Astrocyte (in vitro differentiated cells and primary cell): ENCODE results near the gene IL20RB. TPM values are rescaled to one million over a fixed set of nuclear protein-coding genes. Genes with fewer than 3 reads are reported as not detected.

Source experiments
- DNase-seq: peaks from one replicate; pipeline ENCODE4 v3.0.0-alpha.2; 2010; ENCODE audit warnings: low read depth
- FAIRE-seq: peaks from 2 replicates; lab custom pipeline; 2011; peaks lifted over from hg19 to GRCh38; lab: Jason Lieb, UNC
- H2AFZ ChIP-seq: 2 replicates; pipeline ENCODE4 v1.6.0; 2012; ENCODE audit warnings: low read depth, low read length, inconsistent platforms
- H3K27ac ChIP-seq: 2 replicates; pipeline ENCODE4 v1.5.1; 2011; ENCODE audit warnings: low read depth, low read length, inconsistent platforms
- H3K27me3 ChIP-seq: 2 replicates; pipeline ENCODE4 v1.6.0; 2011; ENCODE audit warnings: low read length, inconsistent platforms; ENCODE audit not compliant: insufficient read depth
- H3K36me3 ChIP-seq: 2 replicates; pipeline ENCODE4 v1.5.1; 2011; ENCODE audit warnings: low read length, inconsistent platforms; ENCODE audit not compliant: insufficient read depth
- H3K4me1 ChIP-seq: 2 replicates; pipeline ENCODE4 v1.5.1; 2011; ENCODE audit warnings: low read length, inconsistent platforms; ENCODE audit not compliant: insufficient read depth
- H3K4me2 ChIP-seq: 2 replicates; pipeline ENCODE4 v1.6.0; 2012; ENCODE audit warnings: low read length, inconsistent platforms
- H3K4me3 ChIP-seq: 2 replicates; pipeline ENCODE4 v1.5.1; 2011; ENCODE audit warnings: low read depth, mild to moderate bottlenecking, low read length, inconsistent platforms; ENCODE audit not compliant: insufficient read depth
- H3K79me2 ChIP-seq: 2 replicates; pipeline ENCODE4 v1.6.0; 2012; ENCODE audit warnings: mild to moderate bottlenecking, low read length, inconsistent platforms; ENCODE audit not compliant: insufficient read depth
- H3K9ac ChIP-seq: 2 replicates; pipeline ENCODE4 v1.6.0; 2012; ENCODE audit warnings: mild to moderate bottlenecking, low read length, inconsistent platforms
- H3K9me3 ChIP-seq: 2 replicates; pipeline ENCODE4 v1.5.1; 2012; ENCODE audit warnings: low read depth, mild to moderate bottlenecking, low read length, inconsistent platforms; ENCODE audit not compliant: insufficient read depth
- H4K20me1 ChIP-seq: 2 replicates; pipeline ENCODE4 v1.6.0; 2012; ENCODE audit warnings: low read length, inconsistent platforms; ENCODE audit not compliant: insufficient read depth
- H3K27ac Mint-ChIP-seq: one replicate; pipeline ENCODE4 v1.8.0; 2021; ENCODE audit warnings: mild to moderate bottlenecking, mixed read lengths; ENCODE audit not compliant: unreplicated experiment
- H3K27me3 Mint-ChIP-seq: one replicate; pipeline ENCODE4 v1.8.0; 2021; ENCODE audit warnings: low read depth, mixed read lengths; ENCODE audit not compliant: unreplicated experiment
- H3K36me3 Mint-ChIP-seq: one replicate; pipeline ENCODE4 v1.8.0; 2021; ENCODE audit warnings: low read depth, mixed read lengths; ENCODE audit not compliant: unreplicated experiment
- H3K4me1 Mint-ChIP-seq: one replicate; pipeline ENCODE4 v1.8.0; 2021; ENCODE audit warnings: low read depth, mixed read lengths; ENCODE audit not compliant: unreplicated experiment
- H3K4me3 Mint-ChIP-seq: one replicate; pipeline ENCODE4 v1.8.0; 2021; ENCODE audit warnings: mild to moderate bottlenecking, moderate library complexity, mixed read lengths; ENCODE audit not compliant: unreplicated experiment
- H3K9me3 Mint-ChIP-seq: one replicate; pipeline ENCODE4 v1.8.0; 2021; ENCODE audit warnings: mild to moderate bottlenecking, mixed read lengths; ENCODE audit not compliant: unreplicated experiment
- CTCF ChIP-seq: IDR thresholded peaks from 2 replicates; pipeline ENCODE4 v1.5.1; 2011; ENCODE audit warnings: low read depth, mild to moderate bottlenecking, inconsistent platforms, low read length, moderate library complexity; ENCODE audit not compliant: insufficient read depth
- EZH2 ChIP-seq: IDR thresholded peaks from 2 replicates; pipeline ENCODE4 v1.6.1; 2012; ENCODE audit warnings: mild to moderate bottlenecking, low read length, inconsistent platforms; ENCODE audit not compliant: insufficient read depth
- total RNA-seq: library from RNA; stranded (reverse); gene quantifications from 2 replicates; pipeline ENCODE4 v1.2.1, GENCODE V29; 2021

The IL20RB gene
- total RNA-seq, 1 donor from 2014 or later = 22.0 TPM

GRCh38 chr3:136952292-136952691 is 5.5 kb upstream of the IL20RB start:
- Mint-ChIP-seq H3K27me3 (no peaks in the 10 kb centered on the region), H3K27ac (no peak overlapping the region), H3K4me3 (no peak overlapping the region), H3K4me1 (peaks cover 38% of the 10 kb centered on the region), H3K9me3 (no peaks in the 10 kb centered on the region), H3K36me3 (no peaks in the 10 kb centered on the region)
- Histone ChIP-seq H3K27ac (no peak overlapping the region), H3K4me2 (no peak overlapping the region), H3K36me3 (no peaks in the 10 kb centered on the region), H4K20me1 (no peaks in the 10 kb centered on the region), H3K4me3 (no peak overlapping the region), H3K9me3 (no peaks in the 10 kb centered on the region), H3K4me1 (peaks cover 15% of the 10 kb centered on the region), H3K79me2 (no peaks in the 10 kb centered on the region), H2AFZ (no peak overlapping the region), H3K27me3 (no peaks in the 10 kb centered on the region), H3K9ac (no peak overlapping the region)
- peak; percentile 17 for FAIRE-seq
- peak; percentile 40 for DNase-seq
- no peak for TF ChIP-seq EZH2
- TF ChIP-seq CTCF = no peak

GRCh38 chr3:136954251-136954650 is 3.5 kb upstream of the IL20RB start:
- no peaks in the 10 kb centered on the region for H3K79me2 ChIP-seq
- no peaks in the 10 kb centered on the region for H3K27me3 ChIP-seq
- Mint-ChIP-seq H3K4me1 (peaks cover 44% of the 10 kb centered on the region), H3K27ac (no peak overlapping the region), H3K27me3 (no peaks in the 10 kb centered on the region), H3K4me3 (no peak overlapping the region), H3K36me3 (no peaks in the 10 kb centered on the region), H3K9me3 (no peaks in the 10 kb centered on the region)
- FAIRE-seq (no peak), DNase-seq (peak; percentile 46)
- no peaks in the 10 kb centered on the region for H4K20me1 ChIP-seq
- no peak overlapping the region for H3K4me3 ChIP-seq
- H3K4me1 ChIP-seq = peaks cover 15% of the 10 kb centered on the region
- H3K9ac ChIP-seq = no peak overlapping the region
- H3K36me3 ChIP-seq = no peaks in the 10 kb centered on the region
- H3K9me3 ChIP-seq = no peaks in the 10 kb centered on the region
- no peak overlapping the region for H3K27ac ChIP-seq
- no peak overlapping the region for H2AFZ ChIP-seq
- no peak overlapping the region for H3K4me2 ChIP-seq
- TF ChIP-seq EZH2 (no peak), CTCF (no peak)

GRCh38 chr3:136954980-136955780 is 2.6 kb upstream of the IL20RB start:
- H3K36me3 Mint-ChIP-seq = no peaks in the 10 kb centered on the region
- no peaks in the 10 kb centered on the region for H3K9me3 ChIP-seq
- H2AFZ ChIP-seq = no peak overlapping the region
- TF ChIP-seq EZH2 = no peak
- TF ChIP-seq CTCF = no peak
- DNase-seq (peak; percentile 36), FAIRE-seq (peak; percentile 32)
- H3K27me3 Mint-ChIP-seq = no peaks in the 10 kb centered on the region
- H3K4me3 ChIP-seq = no peak overlapping the region
- no peaks in the 10 kb centered on the region for H3K79me2 ChIP-seq
- H3K4me1 ChIP-seq = peaks cover 15% of the 10 kb centered on the region
- H3K4me1 Mint-ChIP-seq = peaks cover 45% of the 10 kb centered on the region
- no peaks in the 10 kb centered on the region for H4K20me1 ChIP-seq
- H3K9me3 Mint-ChIP-seq = no peaks in the 10 kb centered on the region
- H3K27ac ChIP-seq = peak overlapping the region; percentile 61
- H3K9ac ChIP-seq = peak overlapping the region; percentile 27
- H3K27ac Mint-ChIP-seq = peak overlapping the region; percentile 90
- peak overlapping the region; percentile 18 for H3K4me3 Mint-ChIP-seq
- no peaks in the 10 kb centered on the region for H3K27me3 ChIP-seq
- H3K36me3 ChIP-seq = no peaks in the 10 kb centered on the region
- peak overlapping the region; percentile 67 for H3K4me2 ChIP-seq
